Esophagus muscularis mucosa (tissue), 4 donors: Measurements from ENCODE around the gene MAP3K2.

Experiments
- CTCF ChIP-seq, 3 experiments: fragments of 200-600 bp in 2 of 3; fragments of 450-650 bp in 1 of 3; sonication (generic) in 2 of 3; IDR thresholded peaks; one replicate each; pipeline ENCODE4 v1.5.1; 2017 to 2019; ENCODE audit warnings: antibody characterized with exemption in 3 of 3, mild to moderate bottlenecking in 2 of 3, moderate library complexity in 1 of 3
- EP300 ChIP-seq: sonication (generic); formaldehyde crosslinking; IDR thresholded peaks from one replicate; pipeline ENCODE4 v1.6.1; 2017; ENCODE audit warnings: antibody characterized with exemption
- POLR2A ChIP-seq: fragments of 450-650 bp; IDR thresholded peaks from one replicate; pipeline ENCODE4 v1.6.1; 2017; ENCODE audit warnings: antibody characterized with exemption, moderate library complexity, mild to moderate bottlenecking, low read depth

GRCh38 chr2:127429291-127429690 is 41.5 kb upstream of the MAP3K2 start:
- no peak for TF ChIP-seq CTCF (IDR thresholded peaks at IDR 0.05)
- TF ChIP-seq POLR2A = no peak
- TF ChIP-seq EP300 = no peak
